OCI-LY7 (cell line): ENCODE data around the gene DHPS.

ENCODE experiments used
- EZH2phosphoT487 ChIP-seq: fragments of 200-600 bp; sonication (generic); IDR thresholded peaks from 2 replicates; pipeline ENCODE4 v1.6.1; 2018; ENCODE audit warnings: low read depth, borderline replicate concordance, mild to moderate bottlenecking, mixed run types, antibody characterized with exemption, low read length, moderate library complexity, mixed read lengths
- TF ChIP-seq, protein P1 (sequence below): fragments of 200-600 bp; sonication (generic); conservative IDR thresholded peaks from 2 replicates; pipeline ENCODE4 v1.5.1; 2014; ENCODE audit warnings: mild to moderate bottlenecking, antibody characterized with exemption, low read length, moderate library complexity, mixed read lengths

- TF ChIP-seq, protein P1, sequence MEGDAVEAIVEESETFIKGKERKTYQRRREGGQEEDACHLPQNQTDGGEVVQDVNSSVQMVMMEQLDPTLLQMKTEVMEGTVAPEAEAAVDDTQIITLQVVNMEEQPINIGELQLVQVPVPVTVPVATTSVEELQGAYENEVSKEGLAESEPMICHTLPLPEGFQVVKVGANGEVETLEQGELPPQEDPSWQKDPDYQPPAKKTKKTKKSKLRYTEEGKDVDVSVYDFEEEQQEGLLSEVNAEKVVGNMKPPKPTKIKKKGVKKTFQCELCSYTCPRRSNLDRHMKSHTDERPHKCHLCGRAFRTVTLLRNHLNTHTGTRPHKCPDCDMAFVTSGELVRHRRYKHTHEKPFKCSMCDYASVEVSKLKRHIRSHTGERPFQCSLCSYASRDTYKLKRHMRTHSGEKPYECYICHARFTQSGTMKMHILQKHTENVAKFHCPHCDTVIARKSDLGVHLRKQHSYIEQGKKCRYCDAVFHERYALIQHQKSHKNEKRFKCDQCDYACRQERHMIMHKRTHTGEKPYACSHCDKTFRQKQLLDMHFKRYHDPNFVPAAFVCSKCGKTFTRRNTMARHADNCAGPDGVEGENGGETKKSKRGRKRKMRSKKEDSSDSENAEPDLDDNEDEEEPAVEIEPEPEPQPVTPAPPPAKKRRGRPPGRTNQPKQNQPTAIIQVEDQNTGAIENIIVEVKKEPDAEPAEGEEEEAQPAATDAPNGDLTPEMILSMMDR = no peak
- no peak for TF ChIP-seq EZH2phosphoT487
These were observed 31.7 kb downstream of the DHPS start for GRCh38 chr19:12649941-12650340.
